Myocyte (in vitro differentiated cells): ENCODE results near the gene GRID1. TPM values are rescaled to one million over a fixed set of nuclear protein-coding genes. Genes with fewer than 3 reads are reported as not detected.
A peak's percentile ranks its signal among the peaks of the same experiment; 100 is the strongest.

Experiments
- DNase-seq: peaks from one replicate; pipeline ENCODE4 v3.0.0-alpha.2; 2012; ENCODE audit warnings: low read depth
- total RNA-seq: library from RNA; depleted of rRNA; stranded (reverse); fragments of >200 nt; gene quantifications from 2 replicates; pipeline ENCODE4 v1.2.3, GENCODE V29; 2014

GRID1 gene
- total RNA-seq, 1 donor from 2014 or later, result not detected

DNA sequence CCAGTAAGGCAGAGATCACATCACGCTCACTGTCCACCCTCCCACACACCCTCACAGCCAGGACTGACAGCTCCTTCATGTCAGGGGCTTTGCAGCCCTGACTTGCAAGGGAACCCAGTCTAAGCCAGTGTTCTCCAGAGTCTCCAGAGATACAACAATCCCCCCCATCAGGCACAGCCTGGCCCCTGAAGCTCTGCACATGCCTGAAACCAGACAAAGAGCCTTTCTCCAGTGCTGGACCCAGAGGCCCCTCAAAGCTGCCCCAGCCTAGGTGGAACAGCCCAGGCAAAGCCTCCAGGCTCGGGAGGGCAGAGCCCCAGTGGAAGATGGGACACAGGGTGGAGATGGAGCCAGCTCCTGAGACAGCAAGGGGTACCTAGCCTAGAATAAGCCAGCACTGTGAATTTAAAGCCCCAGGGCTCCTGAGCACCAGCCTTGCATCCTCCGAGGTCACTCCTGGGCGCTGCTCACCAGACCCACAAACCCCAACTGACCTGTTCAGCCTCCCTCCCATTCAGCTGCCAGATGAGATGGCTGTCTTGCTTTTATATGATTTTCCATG is 50.2 kb downstream of the GRID1 start:
- no peak for DNase-seq

DNA sequence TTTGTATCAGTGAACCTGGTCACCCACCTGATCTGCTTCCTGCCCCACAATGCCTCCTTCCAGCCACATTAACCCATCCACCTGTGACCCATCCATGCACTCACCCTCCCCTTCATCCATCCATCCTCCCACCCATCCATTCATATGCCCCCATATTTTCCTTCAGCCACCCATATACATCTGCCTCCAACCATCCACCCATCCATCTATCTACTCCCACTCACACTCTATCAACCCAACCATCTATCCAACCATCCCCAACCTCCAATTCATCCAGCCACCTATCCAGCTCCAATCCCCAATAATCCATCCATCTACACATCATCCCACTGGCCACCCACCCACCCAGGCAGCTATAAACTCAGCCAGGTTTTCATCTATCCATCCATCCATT is 51.0 kb downstream of the GRID1 start:
- no peak for DNase-seq

DNA sequence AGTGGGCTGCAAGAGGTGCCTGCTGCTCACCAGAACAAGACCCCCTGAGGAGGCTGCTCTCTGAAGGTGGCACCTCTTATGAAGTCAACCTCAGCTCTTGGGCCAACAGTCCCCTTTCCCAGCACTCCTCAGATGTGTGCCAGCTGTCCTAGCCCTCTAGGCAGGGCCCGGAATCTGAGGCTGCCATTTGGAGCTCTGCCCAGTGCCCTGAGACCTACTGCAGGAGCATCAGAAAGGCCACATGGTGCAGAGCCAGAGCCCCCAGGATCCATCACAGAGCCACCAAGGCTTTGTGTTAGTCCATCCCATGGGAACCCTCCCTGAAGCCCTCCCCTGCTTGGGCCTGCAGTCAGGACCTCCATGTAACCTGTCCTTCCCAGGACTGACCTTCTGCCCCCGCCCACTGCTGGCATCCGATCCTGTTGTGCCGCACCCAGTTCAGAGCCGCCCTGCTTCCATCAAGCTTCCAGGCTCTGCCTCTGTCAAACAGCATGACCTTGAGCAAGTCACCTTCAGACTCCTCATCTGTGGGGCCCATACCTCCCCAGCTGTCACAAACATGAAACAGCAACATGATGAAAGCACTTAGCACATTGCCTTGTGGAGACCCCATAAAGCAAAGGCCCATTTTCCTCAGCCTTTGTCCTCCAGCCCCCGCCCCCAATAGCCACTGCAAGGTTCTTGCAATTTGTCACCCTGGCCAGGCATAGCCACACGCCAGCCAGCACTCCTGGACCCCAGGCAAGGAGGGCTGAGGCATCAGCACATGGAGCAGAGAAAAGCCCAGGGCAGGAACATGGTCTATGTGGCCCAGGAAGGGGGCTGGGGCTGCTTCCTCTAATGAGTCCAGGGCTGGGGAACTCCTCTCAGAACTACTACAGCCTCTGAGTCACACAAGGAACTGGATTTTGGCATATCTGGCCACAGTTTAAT is 51.7 kb downstream of the GRID1 start:
- DNase-seq, result no peak

DNA sequence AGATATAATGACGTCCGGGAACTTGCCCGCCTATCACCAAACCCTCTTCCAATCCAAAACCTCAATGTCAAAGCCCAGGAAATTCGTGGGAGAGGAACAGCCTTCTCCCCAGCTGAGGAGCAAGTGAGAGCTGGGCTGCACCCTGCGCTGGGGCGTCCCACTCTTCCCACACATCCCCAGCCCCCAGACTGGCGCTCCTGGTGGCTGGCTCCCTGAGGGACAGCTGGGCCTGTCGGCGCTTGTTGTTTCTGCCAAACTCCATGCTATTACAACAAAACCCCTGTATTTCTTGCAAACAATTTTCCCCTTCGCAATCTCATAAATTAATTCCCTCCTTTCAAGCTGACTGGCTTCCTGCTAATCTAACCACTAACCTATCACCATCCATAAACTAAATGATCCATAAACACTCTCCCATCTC is 53.0 kb downstream of the GRID1 start:
- no peak for DNase-seq

DNA sequence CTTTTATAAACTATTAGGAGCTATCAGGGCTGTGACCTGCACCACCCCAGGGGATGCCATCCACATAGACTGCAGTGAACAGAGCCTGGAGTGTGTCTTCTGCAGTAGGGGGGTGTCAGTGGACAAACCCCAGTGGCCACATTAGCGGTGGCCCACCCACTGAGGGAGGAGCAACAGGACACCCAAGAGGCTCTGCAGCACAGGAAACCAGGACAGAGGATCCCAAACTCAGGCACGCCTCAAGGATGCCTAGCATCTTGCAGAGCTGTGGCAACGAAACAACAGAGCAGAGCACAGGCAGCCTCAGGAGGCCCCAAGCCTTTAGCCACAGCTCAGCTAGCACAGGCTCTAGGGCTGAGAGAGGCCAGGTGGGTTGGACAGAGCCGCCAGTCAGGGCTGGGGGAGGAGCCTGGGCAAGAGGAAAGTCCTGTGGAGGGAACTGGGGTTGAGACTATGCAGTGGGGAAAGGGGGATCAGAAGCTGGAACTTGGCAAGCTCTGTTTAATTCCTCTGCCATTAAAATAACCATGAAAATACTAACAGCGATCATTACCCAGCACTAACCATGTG is 53.8 kb downstream of the GRID1 start:
- DNase-seq, result no peak

DNA sequence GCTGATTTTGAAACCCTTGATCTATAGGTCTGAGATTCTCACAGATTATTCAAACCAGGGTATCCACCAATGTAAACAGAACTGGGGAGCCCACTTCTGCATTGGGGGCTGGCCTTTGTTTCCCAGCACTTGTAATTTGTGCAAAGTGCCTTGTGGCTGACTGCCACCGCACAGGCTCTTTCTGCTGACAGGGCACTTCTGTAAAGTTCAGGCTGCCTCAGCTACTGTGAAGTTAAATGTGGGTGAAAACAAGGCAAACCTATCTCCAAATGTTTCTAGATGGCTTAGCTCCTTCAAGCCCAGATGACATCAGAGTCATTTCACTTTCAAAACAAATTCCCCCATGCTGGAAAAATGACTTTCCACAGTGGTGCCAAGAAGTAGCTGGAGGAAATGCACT is 54.7 kb downstream of the GRID1 start:
- DNase-seq, result no peak

DNA sequence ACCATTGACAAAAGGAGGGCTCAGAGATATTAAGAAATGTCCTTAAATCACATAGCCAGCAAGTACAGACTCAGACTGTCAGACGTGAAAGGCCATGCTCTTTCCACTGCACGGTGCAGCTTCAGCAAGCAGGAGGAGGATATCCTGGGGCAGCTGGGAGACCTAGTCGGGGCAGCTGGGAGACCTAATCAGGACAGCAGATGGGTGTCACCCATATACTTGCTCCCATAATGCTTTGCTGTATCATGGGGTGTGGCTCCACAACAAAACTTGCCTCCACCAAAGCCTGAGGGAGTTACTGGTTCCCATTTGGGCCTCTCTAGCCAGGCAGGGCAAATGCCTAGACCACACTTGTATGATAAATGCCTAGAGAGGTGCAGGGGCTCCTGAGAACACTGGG is 55.4 kb downstream of the GRID1 start:
- DNase-seq, result no peak

DNA sequence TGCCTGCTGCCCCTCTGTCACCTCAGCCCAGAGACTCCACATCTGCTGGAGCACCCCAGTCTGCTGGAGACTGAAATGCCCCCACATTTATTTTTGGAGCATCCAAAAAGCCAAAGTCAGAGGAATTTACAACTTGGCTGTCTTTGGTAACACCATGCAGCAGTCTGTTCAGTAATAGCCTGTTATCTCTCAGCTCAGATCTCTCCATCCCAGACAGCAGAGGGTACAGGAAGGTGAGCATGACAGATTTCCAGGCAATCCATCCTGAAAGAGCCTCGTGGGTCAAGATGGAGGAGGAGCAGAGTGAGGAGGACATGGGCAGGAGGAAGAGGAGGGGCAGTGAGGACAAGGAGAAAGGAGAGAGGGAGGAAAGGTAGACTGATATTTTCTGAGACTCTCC is 55.9 kb downstream of the GRID1 start:
- DNase-seq, result no peak

DNA sequence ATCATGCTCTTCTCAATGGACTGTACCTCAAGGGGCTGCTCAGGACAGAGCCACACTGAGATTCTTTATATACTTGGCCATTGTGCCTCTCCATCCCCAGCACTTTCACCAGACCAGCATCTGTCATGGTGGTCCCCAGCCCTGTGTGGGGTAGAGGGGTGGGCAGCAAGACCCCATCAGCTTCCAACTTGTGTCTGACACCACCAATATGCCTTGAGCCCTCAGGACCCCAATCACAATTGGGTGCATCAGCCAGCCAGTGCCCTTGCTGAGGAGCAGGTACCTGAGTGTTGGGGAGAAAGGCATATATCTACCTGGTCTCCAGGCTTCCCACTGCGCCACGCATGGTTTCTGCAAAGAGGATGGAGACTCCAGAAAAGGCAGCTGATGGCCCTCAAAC is 56.3 kb downstream of the GRID1 start:
- DNase-seq, result no peak

DNA sequence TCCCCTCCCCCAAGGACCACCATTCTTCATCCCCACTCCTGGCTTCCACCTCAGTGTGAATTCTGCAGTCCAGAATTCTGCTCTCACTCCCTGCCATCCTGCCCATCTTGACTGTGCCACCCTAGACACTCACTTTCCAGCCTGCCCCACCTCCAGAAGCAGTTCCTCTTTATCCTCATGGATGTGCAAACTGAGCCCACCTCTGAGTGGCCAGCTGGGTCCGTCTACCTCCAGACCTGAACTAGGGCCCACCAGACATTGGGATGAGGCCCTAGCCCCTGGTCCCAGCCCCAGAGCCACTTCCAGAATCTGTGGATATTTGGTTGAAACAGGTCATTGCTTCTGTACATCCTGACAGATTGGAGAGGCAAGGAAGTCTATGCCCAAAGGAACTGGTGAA is 58.5 kb downstream of the GRID1 start:
- no peak for DNase-seq

DNA sequence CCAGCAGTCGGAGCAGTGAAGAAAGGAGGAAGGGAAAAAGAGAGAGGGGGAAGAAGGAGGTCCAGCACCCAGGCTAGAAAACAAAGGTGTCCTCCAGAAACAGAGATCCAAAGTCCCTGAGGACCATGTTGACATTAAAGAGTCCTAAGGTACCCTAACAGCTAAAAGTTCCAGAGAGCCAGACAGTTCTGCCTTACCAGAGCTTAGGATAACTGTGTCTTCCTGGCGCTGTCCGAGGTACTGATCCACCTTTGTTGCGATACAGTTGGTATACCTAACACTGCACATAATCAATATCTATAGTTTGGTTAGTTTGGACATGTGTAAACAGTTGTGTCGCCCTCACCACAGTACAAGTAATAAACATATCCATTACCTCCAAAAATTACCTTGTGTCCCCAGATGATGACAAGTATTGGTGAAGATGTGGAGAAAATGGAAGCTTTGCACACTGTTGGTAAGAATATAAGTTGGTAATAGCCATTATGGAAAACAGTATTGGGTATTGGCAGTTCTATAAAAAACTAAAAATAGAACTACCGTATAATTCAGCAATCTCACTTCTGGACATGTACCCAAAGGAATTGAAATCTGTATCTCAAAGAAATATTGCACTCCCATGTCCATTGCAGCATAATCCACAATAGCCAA is 59.8 kb downstream of the GRID1 start:
- DNase-seq, result peak; percentile 11

DNA sequence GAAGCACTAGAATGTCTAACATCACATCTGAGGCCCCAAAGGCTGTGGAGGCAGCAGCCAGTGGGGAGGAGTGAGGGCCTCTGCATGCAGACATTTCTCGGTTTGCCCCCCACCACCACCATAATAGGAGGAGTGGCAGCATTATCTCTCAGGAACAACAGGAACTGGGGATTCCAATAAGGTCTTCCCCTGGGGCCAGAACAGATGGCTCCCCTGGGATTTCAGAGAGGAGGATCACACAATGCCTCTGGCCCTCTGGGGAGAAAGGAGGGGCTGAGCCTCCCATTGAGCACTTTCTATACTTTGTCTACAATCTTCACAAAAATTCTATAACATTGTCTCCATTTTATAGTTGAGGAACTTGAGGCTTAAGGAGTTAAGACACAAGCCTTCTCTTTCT is 61.1 kb downstream of the GRID1 start:
- DNase-seq, result no peak

DNA sequence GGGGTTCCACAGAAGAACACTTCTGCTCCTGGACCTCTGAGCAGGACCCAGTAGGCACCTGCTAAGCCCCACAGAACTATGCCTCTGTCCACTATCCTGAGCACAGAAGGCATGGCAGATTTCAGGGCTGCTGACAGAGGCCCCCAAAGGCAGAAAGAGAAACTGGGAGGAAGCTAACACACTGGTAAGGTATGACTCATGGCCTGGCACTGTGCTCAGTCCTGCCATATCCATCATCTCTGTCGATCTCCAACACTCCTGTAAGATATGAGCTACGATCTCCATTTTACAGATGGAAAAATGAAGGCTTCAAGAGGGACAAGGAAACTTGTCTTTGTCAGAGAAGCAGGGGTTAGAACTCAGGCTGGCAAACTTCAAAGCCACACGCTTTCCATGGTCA is 62.2 kb downstream of the GRID1 start:
- no peak for DNase-seq

DNA sequence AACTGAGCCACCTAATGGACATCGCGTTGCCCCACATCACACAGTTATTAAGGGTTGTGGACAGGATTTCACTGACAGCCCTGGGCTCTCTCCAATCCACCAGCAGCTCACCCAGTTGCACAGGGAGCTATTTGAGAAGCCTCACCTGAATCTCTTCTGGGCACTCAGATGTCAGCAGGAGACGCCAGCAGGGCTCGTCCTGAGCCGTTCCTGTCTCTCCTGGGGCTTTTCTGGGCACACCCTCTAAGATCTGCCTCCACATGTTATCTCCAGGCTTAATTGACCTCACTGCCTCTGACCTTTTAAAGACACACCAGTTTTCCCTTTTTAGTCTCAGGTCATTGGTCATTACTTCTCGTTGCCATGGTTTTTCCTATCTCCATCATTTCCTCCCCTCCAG is 63.0 kb downstream of the GRID1 start:
- DNase-seq, result no peak

DNA sequence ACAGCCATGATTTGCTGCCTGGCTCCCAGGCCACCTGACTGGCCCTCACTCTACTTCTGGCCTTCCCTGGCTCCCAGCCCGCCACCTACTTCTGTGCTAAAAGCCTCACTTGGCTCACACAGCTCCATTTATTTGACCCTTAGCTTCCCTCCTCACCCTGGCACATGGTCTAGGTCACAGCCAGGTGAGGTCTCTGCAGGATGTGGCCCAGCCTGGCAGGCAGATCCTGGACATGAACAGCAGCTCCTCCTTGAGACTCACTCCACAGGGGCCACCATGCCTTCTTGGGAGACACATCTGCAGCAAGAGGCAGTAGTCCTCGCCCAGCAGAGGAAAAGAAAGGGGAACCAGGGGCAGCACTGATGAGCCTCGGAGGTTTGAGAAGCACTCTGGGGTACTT is 64.6 kb downstream of the GRID1 start:
- DNase-seq, result no peak

DNA sequence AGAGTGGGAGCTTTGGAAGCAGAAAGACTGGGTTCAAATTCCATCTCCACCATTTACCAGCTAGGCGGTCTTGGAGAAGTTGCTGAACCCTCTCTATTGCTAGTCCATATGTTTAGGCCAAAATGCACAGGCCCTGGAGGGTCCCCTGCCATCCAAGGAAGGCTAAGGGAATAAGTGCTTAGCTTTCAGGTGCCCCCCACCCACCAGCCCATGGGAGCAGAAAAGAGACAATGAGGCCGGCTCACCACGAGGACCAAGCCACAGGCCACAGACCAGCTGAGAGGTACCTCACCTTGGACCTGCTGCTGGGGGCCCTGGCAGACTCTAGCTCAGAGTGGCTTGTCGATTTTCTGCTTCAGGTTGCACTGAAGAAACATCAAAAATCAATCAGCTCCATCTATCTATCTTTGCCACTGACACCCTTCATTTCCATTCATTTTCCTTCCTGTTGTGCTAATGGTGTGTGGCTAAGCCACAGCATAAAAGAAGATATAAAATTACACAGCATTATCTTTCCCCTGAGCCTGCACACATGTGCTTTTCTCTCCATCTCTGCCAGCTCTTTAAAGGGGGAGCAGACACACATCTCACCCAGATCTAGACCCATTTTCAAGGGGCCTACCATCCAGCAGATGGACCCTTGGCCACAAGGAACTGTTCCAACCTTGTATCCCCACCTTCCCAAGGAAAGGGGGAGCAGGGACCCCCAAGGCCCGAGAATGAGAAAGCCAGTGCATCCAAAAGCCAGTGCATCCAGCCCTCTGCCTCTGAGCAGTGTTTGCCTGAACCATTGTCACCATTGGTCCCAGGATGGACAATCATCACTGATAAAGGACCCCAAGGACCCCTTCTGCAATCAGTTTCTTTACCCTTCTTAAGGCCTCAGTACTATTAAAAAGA is 65.4 kb downstream of the GRID1 start:
- DNase-seq, result no peak

DNA sequence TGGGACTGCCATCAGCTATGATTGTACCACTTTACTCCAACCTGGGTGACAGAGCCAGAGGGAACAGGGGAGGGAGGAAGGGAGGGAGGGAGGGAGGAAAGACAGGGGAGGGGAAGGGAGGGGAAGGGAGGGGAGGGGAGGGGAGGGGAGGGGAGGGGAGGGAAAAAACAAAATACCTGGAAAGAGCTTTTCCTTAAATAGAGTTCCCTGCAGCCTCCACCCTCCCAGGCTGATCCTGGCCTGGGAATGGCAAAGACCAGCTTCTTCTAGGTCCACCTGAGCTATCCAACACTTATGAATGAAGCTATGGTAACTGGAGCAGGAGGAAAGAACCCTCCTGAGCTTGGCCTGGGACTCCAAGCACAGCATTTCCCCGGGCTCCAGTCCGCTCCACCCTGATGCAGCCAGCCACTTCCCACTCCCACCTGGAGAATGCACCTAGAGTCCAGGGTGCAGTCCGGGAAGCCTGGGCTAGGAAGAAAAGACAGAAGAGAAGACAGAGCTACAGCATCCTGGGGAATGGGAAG is 66.1 kb downstream of the GRID1 start:
- no peak for DNase-seq

DNA sequence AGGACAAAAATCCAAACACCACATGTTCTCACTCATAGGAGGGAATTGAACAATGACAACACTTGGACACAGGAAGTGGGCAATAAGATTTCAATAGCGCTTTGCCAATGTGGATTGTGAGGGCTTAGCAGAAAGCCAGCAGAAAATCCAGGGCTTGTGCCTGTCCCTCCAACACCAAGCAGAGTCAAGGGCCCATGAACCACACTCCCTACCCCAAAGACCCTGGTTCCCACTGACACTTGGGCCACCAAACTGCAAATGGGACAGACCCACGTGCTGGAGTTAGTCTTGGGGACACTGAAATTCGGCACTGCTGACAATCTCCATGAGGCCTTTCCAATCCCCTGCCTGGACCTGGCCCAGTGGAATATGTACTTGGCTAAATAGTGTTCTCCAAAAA is 67.0 kb downstream of the GRID1 start:
- no peak for DNase-seq

DNA sequence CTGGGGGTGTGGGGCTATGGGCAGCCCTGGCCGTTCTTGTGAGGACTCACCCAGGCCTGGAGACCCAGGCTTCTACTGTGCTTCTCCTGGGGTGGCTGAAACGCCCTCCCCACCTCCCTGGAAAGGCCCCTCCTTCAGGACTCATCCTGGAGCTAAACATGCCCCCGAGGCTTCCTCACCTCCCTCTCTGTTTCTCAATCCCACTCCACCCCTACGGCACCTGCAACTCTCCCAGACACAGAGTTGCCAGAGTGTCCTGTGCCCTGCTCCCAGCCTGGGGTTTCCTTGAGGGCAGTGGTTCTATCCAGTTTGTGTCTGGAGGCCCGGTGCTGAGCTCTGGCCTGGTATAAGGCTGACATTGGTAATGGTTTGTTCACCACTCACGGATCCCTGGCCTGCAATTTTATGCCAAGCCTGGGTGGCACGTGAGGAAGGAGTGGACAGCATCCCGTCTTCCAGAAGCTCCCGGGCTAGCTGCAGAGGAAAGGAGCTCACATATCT is 68.0 kb downstream of the GRID1 start:
- no peak for DNase-seq

DNA sequence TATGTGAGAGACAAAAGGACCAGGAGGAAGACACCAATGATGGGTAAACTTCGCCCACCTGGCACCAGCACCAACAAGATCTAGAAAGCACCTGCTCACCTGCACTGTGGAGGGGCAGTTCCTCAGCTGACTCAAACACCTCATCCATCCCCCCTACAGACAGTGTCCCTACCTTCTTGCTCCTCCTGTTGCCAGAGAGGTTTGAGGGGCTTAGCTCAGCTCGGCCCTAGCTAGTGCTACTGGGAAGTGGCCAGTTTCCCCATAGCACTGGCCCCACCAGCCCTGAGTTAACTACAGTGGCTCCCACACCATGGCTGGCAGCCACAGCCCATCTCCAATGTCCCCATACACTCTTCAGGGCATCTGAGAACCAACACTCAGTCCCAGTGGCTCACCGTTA is 70.8 kb downstream of the GRID1 start:
- DNase-seq, result no peak

DNA sequence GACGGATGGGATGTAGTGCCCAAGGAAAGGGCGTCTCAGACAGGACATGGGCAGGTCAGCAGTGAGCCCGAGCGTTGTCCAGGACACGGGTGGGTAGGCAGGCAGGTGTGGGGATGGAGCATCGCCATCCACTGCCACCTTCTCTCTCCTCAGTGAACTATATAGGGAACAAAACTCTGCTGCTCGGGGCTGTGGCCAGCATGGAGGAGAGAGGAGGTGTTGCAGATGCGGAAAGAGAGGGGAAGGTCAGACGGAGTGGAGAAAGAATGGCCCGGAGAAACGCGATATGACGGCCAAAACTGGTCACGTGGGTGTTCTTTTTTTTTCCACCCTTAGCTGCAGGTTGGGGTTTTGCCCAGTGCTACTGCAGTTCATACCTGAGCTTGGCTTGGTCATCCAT is 71.2 kb downstream of the GRID1 start:
- DNase-seq, result no peak
